Endothelial cell of umbilical vein (primary cell): Measurements from ENCODE around the gene GCLC. TPM values are rescaled to one million over a fixed set of nuclear protein-coding genes. Genes with fewer than 3 reads are reported as not detected.

Experiments
- BruUV-seq: library from RNA; stranded (reverse); fragments of 400-500 nt; replicated peaks from 2 replicates; lab custom pipeline; 2021; lab: Mats Ljungman, UMichigan
- CTCF ChIA-PET: fragments of 300-600, 350-600 bp; sonication (Branson Sonifier 250); formaldehyde crosslinking; loops from one replicate; lab custom pipeline; 2021; ENCODE audit warnings: antibody characterized with exemption, inconsistent platforms; lab: Charles Lee
- POLR2A ChIA-PET: fragments of 300-600, 350-600 bp; sonication (Branson Sonifier 250); formaldehyde crosslinking; loops from one replicate; lab custom pipeline; 2021; ENCODE audit warnings: antibody characterized with exemption, inconsistent platforms; lab: Charles Lee
- DNase-seq: peaks from one replicate; pipeline ENCODE4 v3.0.0-alpha.2; 2011; ENCODE audit warnings: low read depth, low spot score
- FAIRE-seq: peaks from 2 replicates; lab custom pipeline; 2011; peaks lifted over from hg19 to GRCh38; lab: Jason Lieb, UNC
- H2AFZ ChIP-seq: 2 replicates; pipeline ENCODE4 v1.6.0; 2012; ENCODE audit warnings: low read depth, low read length, control low read depth, inconsistent platforms
- H3K27ac ChIP-seq: 2 replicates; pipeline ENCODE4 v1.5.1; 2011; ENCODE audit warnings: low read depth, mild to moderate bottlenecking, control low read depth, low read length, moderate library complexity; ENCODE audit not compliant: insufficient read depth
- H3K27me3 ChIP-seq, 2 experiments: 2 replicates each; pipeline versions ENCODE4 v1.6.0 to v1.6.1; 2011; ENCODE audit warnings: low read length in 2 of 2, mixed read lengths in 1 of 2; ENCODE audit not compliant: control insufficient read depth in 2 of 2, insufficient read depth in 2 of 2
- H3K36me3 ChIP-seq, 2 experiments: 2 replicates in 1 of 2; 3 replicates in 1 of 2; pipeline ENCODE4 v1.5.1; 2011; ENCODE audit warnings: low read length in 2 of 2, mild to moderate bottlenecking in 1 of 2, moderate library complexity in 1 of 2; ENCODE audit not compliant: control insufficient read depth in 2 of 2, insufficient read depth in 2 of 2; ENCODE audit errors: extremely low read depth in 1 of 2
- H3K4me1 ChIP-seq: 3 replicates; pipeline ENCODE4 v1.5.1; 2011; ENCODE audit warnings: mild to moderate bottlenecking, low read length; ENCODE audit not compliant: control insufficient read depth, insufficient read depth; ENCODE audit errors: extremely low read depth
- H3K4me2 ChIP-seq: 2 replicates; pipeline ENCODE4 v1.6.1; 2011; ENCODE audit warnings: low read length, control low read depth, mixed read lengths; ENCODE audit not compliant: insufficient read depth
- H3K4me3 ChIP-seq, 3 experiments: fragments of 200-600 bp in 1 of 3; sonication (generic), shearing (Covaris generic) in 1 of 3; replicated peaks in 1 of 3; 2 replicates each; pipeline ENCODE4 v1.5.1; 2011 to 2016; ENCODE audit warnings: control low read depth in 3 of 3, low read length in 3 of 3, mild to moderate bottlenecking in 2 of 3, inconsistent platforms in 1 of 3, low read depth in 1 of 3, moderate library complexity in 1 of 3; ENCODE audit not compliant: insufficient read depth in 1 of 3
- H3K79me2 ChIP-seq: 2 replicates; pipeline ENCODE4 v1.6.0; 2012; ENCODE audit warnings: low read length, inconsistent platforms; ENCODE audit not compliant: control insufficient read depth, insufficient read depth
- H3K9ac ChIP-seq: replicated peaks from 2 replicates; pipeline ENCODE3; 2011; ENCODE audit warnings: low read length, control low read depth; ENCODE audit not compliant: insufficient read depth; ENCODE audit errors: extremely low read depth
- H3K9me1 ChIP-seq: replicated peaks from 3 replicates; pipeline ENCODE4 v1.6.0; 2011; ENCODE audit warnings: mild to moderate bottlenecking, low read length; ENCODE audit not compliant: control insufficient read depth, insufficient read depth; ENCODE audit errors: extremely low read depth
- H3K9me3 ChIP-seq: replicated peaks from 2 replicates; pipeline ENCODE4 v1.5.1; 2012; ENCODE audit warnings: low read length, inconsistent platforms; ENCODE audit not compliant: control insufficient read depth, insufficient read depth
- H4K20me1 ChIP-seq: replicated peaks from 2 replicates; pipeline ENCODE3; 2011; ENCODE audit warnings: mild to moderate bottlenecking, low read length; ENCODE audit not compliant: control insufficient read depth, insufficient read depth; ENCODE audit errors: extremely low read depth
- CTCF ChIP-seq, 2 donors: IDR thresholded peaks; 1 replicate in 1 of 2; 2 replicates in 1 of 2; pipeline ENCODE4 v1.5.1; 2011; ENCODE audit warnings: low read length in 2 of 2, mild to moderate bottlenecking in 2 of 2, moderate library complexity in 2 of 2, control low read depth in 1 of 2, inconsistent platforms in 1 of 2, low read depth in 1 of 2; ENCODE audit not compliant: insufficient read depth in 1 of 2; ENCODE audit errors: extremely low read depth in 1 of 2
- EZH2 ChIP-seq: IDR thresholded peaks from 2 replicates; pipeline ENCODE4 v1.6.1; 2012; ENCODE audit warnings: borderline replicate concordance, low read depth, mild to moderate bottlenecking, moderate library complexity, low read length, inconsistent platforms; ENCODE audit not compliant: severe bottlenecking
- FOS ChIP-seq: IDR thresholded peaks from 2 replicates; pipeline ENCODE4 v1.6.1; 2011; ENCODE audit warnings: mild to moderate bottlenecking, low read length, moderate library complexity, borderline replicate concordance; ENCODE audit not compliant: insufficient read depth
- GATA2 ChIP-seq: IDR thresholded peaks from 2 replicates; pipeline ENCODE4 v1.7.0; 2011; ENCODE audit warnings: low read depth, mild to moderate bottlenecking, moderate library complexity, mixed read lengths, low read length; ENCODE audit not compliant: insufficient read length, insufficient read depth
- JUN ChIP-seq: IDR thresholded peaks from 2 replicates; pipeline ENCODE4 v1.6.1; 2011; ENCODE audit warnings: borderline replicate concordance, low read depth; ENCODE audit not compliant: insufficient read length, insufficient read depth
- MAX ChIP-seq: IDR thresholded peaks from 2 replicates; pipeline ENCODE4 v1.6.1; 2011; ENCODE audit not compliant: insufficient read depth, insufficient read length
- MYC ChIP-seq: IDR thresholded peaks from one replicate; pipeline ENCODE4 v1.6.1; 2011; ENCODE audit warnings: mild to moderate bottlenecking, low read depth, low read length
- POLR2A ChIP-seq: IDR thresholded peaks from 2 replicates; pipeline ENCODE4 v1.6.1; 2012; ENCODE audit warnings: low read depth, mild to moderate bottlenecking, control low read depth, low read length
- POLR2AphosphoS5 ChIP-seq: IDR thresholded peaks from 2 replicates; pipeline ENCODE4 v1.6.1; 2012; ENCODE audit warnings: low read depth, mild to moderate bottlenecking, control low read depth, low read length, moderate library complexity; ENCODE audit not compliant: insufficient read depth
- dilution Hi-C: fragments of 300-500 bp; cut with MboI; formaldehyde crosslinking; loops from one replicate; pipeline ENCODE4 v1.15.0; 2019; ENCODE audit warnings: low sequenced_read_pairs; ENCODE audit not compliant: extremely low pct_ligation_motif_present
- intact Hi-C: fragments of 100-400 bp; cut with micrococcal nuclease; formaldehyde crosslinking; loops from one replicate; pipeline ENCODE4 v1.10.0; 2022
- polyA plus RNA-seq, 4 experiments: library from polyadenylated mRNA; depleted of rRNA in 3 of 4; stranded (reverse) in 3 of 4; unstranded in 1 of 4; fragments of >200 nt; gene quantifications; 2 replicates each; pipeline versions ENCODE4 v1.2.1 to v1.2.3, GENCODE V29; 2011 to 2012; ENCODE audit warnings: missing spikeins in 1 of 4
- total RNA-seq: library from RNA; stranded (reverse); gene quantifications from 2 replicates; pipeline ENCODE4 v1.2.3, GENCODE V29; 2021

GCLC gene
- total and polyA plus RNA-seq, 2 donors (not counting 3 experiments of a cell fraction or from before 2014, with no cell fraction given), result 7.3 to 22.8 TPM

- Histone ChIP-seq H3K27me3 (no peaks in the 10 kb centered on the region), H3K9me1 (no peaks in the 10 kb centered on the region), H3K79me2 (no peaks in the 10 kb centered on the region), H3K9ac (no peak overlapping the region), H2AFZ (peak overlapping the region; percentile 8), H3K36me3 (no peaks in the 10 kb centered on the region), H3K4me1 (no peaks in the 10 kb centered on the region), H3K4me3 (peak overlapping the region in 1 of 3 experiments; percentile 31), H3K9me3 (no peaks in the 10 kb centered on the region), H3K27ac (no peak overlapping the region), H3K4me2 (peak overlapping the region; percentile 56), H4K20me1 (no peaks in the 10 kb centered on the region)
- POLR2A ChIA-PET, result no interaction called here
- BruUV-seq, result no TSS peak
- FAIRE-seq (peak; percentile 50), DNase-seq (peak; percentile 74)
- dilution Hi-C loops, result no loop called here
- TF ChIP-seq CTCF (IDR thresholded peaks at IDR 0.05; ENCODE audit: extremely low read depth in 1 of 2, insufficient read depth in 1 of 2, low read depth in 1 of 2, low read length in 2 of 2) (peak; percentile 51 to 54), JUN (no peak)
- CTCF ChIA-PET, result interaction anchor here (0.6 to 6.2 kb wide), 57 partner anchors 10 to 463 kb away, joined by 3 to 81 read pairs (median 5); partner anchors contain the start of genes GCLC and LRRC1
- intact Hi-C loops, result loop anchor here (1.0 kb wide), 5 partner anchors 52 to 463 kb away; partner anchors contain the start of gene GCLC
These were observed 51.9 kb downstream of the GCLC start for GRCh38 chr6:53492860-53493634.

GRCh38 chr6:53487080-53487479 lies 57.8 kb downstream of the GCLC start:
- H4K20me1 ChIP-seq, result no peaks in the 10 kb centered on the region
- H3K9me1 ChIP-seq, result no peaks in the 10 kb centered on the region
- peaks cover 8 to 21% of the 10 kb centered on the region in 2 experiments for H3K27me3 ChIP-seq
- CTCF ChIA-PET, result no interaction called here
- no peaks in the 10 kb centered on the region for H3K4me1 ChIP-seq
- intact Hi-C loops, result loop anchor here (10.0 kb wide), 1 partner anchor 382 kb away; no protein-coding TSS in a partner anchor
- FAIRE-seq (no peak), DNase-seq (no peak)
- H3K27ac ChIP-seq, result no peak overlapping the region
- no peak overlapping the region for H3K9ac ChIP-seq
- no peaks in the 10 kb centered on the region for H3K9me3 ChIP-seq
- H3K4me2 ChIP-seq, result no peak overlapping the region
- no peak overlapping the region for H3K4me3 ChIP-seq
- POLR2A ChIA-PET, result no interaction called here
- H2AFZ ChIP-seq, result no peak overlapping the region
- no TSS peak for BruUV-seq
- no peak for TF ChIP-seq EZH2
- TF ChIP-seq FOS, result no peak
- no peak for TF ChIP-seq MAX
- no peak for TF ChIP-seq POLR2A
- no peak for TF ChIP-seq JUN
- TF ChIP-seq MYC, result no peak
- no peak for TF ChIP-seq POLR2AphosphoS5
- no peak for TF ChIP-seq GATA2
- no peak for TF ChIP-seq CTCF (IDR thresholded peaks at IDR 0.05; ENCODE audit: extremely low read depth in 1 of 2, insufficient read depth in 1 of 2, low read depth in 1 of 2, low read length in 2 of 2)
- dilution Hi-C loops, result no loop called here
- H3K36me3 ChIP-seq, result no peaks in the 10 kb centered on the region
- H3K79me2 ChIP-seq, result no peaks in the 10 kb centered on the region
